Mononuclear cell (primary cell): Measurements from ENCODE around the gene CARD10. TPM values are rescaled to one million over a fixed set of nuclear protein-coding genes. Genes with fewer than 3 reads are reported as not detected.
"Not testable (repeated sequence)": the region's sequence is repeated elsewhere in the genome, so short reads cannot be mapped to it uniquely, and the experiment has no call there.

ENCODE experiments used
- H3K27me3 ChIP-seq: 2 replicates; pipeline ENCODE4 v1.6.0; 2011; ENCODE audit warnings: low read length, control low read depth; ENCODE audit not compliant: insufficient read depth
- H3K4me1 ChIP-seq: 2 replicates; pipeline ENCODE4 v1.5.1; 2011; ENCODE audit warnings: mild to moderate bottlenecking, low read length, control low read depth; ENCODE audit not compliant: insufficient read depth
- H3K4me3 ChIP-seq: 2 replicates; pipeline ENCODE4 v1.5.1; 2011; ENCODE audit warnings: mild to moderate bottlenecking, low read length, moderate library complexity
- H3K9me3 ChIP-seq: 2 replicates; pipeline ENCODE4 v1.5.1; 2011; ENCODE audit warnings: low read depth, mild to moderate bottlenecking, control low read depth, low read length
- total RNA-seq: library from RNA; depleted of rRNA; stranded (reverse); fragments of >200 nt; gene quantifications from one replicate; pipeline ENCODE4 v1.2.3, GENCODE V29; 2012

Gene CARD10
- total RNA-seq, 1 donor: not detected

DNA sequence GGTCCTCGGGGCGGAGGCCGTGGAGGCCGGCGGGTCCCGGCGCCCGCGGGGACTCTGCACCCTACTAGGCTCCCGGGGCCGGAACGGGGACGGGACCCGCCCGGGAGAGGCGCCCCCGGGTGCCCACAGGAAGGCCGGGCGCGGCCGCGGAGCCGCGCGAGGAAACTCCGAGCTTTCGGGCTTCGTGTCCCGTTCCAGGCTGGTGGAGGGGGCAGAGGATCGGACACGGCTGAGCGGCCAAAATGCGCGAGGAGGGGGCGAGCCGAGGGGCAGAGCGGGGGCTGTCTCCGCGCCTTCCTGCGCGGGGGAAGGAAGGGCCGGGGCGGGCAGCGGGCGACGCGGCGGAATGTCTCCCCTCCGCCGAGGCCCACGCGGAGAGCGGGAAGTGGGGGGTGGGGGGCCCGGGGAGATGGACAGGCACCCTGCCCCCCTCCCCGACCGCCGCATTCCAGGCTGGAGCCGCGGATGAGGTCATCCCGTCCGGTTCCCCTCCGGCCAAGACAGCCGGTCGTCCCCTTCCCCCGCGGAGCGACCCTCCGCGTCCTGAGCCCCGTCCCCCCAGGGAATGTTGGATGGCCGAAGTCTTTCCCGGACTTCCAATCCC is 41.5 kb upstream of the CARD10 start:
- H3K4me3 ChIP-seq: peak overlapping the region; percentile 30
- H3K9me3 ChIP-seq: no peaks in the 10 kb centered on the region
- peaks cover 28% of the 10 kb centered on the region for H3K27me3 ChIP-seq
- H3K4me1 ChIP-seq: peaks cover 22% of the 10 kb centered on the region

DNA sequence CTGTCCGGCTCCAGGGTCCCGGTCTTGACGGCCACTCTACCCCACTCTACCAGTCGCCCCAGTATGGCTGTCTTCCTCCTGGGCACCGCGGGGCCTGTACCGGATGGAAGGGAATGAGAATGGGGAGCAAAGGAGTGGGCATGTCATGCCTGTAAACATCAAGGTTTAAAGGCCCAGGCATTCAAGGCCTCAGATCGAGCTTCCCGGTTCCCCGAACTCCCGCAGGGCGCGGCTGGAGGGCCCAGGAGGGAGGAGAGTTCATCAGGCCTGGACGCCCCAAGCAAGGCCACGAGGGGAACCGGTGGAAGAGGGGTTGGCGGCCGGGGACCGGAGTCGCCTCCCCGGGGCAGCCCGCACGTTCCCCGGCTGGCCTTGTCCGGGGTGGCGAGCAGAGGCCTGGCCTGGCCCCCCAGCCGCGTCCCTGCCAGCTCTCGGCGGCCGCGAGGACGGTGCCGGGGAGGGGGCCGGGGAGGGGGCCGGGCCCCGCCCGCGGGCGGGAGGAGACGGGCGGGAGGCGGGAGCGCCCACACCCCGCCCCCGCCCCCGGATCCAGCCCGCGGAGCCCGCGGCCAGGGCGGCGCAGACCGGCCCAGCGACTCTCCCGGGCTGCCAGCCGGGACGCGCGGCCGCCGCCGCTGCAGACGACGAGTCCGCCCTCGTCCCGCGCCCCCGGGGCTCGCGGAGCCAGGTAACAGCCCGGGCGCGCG is 40.8 kb upstream of the CARD10 start, which contains the start of gene CDC42EP1:
Gene CDC42EP1, plus strand, starts transcription at position 580 of the 707 bp plus-strand sequence. CDS start 5,870 bp downstream, outside the sequence.
- Histone ChIP-seq H3K4me1 (peaks cover 18% of the 10 kb centered on the region), H3K4me3 (peak within 1 kb of the TSS; percentile 30), H3K27me3 (peaks cover 31% of the 10 kb centered on the region), H3K9me3 (no peaks in the 10 kb centered on the region)

DNA sequence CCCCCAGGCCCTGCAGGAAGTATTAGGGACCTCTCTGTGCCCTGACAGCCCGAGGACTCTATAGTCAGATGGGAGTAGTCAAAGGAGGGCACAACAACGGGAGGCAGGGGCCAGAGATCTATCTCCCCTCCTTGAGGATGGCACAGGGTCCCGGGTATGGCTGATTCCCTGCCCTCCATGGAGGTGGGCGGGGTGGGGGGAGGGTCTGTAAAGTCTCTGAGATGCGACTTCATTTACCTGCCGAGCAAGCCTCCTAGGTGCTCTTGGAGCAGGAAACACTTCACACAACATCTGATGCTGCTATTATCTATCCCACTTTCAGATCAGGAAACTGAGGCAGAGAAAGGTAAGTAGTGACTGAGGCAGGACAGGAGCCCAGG is 40.3 kb upstream of the CARD10 start:
- no peak overlapping the region for H3K4me3 ChIP-seq
- no peaks in the 10 kb centered on the region for H3K9me3 ChIP-seq
- peaks cover 18% of the 10 kb centered on the region for H3K4me1 ChIP-seq
- H3K27me3 ChIP-seq: peaks cover 32% of the 10 kb centered on the region

DNA sequence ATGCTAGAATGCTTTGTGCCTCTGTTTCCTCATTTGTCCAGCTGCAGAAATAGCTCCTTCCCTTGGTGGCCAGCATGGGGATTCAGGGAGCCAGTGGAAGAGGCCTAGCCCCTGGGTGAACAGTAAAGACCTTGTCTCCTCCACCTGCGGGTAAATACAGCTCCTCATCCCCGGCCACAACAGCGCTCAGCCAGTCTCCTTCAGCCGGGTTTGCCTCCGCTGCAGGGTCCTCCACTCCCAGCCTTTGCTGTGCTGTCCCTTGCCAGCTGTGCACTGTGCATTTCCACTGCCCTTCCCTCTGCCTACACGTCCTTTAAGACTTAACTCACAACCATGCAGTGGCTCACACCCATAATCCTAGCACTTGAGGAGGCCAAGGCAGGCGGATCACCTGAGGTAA is 39.6 kb upstream of the CARD10 start:
- peaks cover 32% of the 10 kb centered on the region for H3K27me3 ChIP-seq

DNA sequence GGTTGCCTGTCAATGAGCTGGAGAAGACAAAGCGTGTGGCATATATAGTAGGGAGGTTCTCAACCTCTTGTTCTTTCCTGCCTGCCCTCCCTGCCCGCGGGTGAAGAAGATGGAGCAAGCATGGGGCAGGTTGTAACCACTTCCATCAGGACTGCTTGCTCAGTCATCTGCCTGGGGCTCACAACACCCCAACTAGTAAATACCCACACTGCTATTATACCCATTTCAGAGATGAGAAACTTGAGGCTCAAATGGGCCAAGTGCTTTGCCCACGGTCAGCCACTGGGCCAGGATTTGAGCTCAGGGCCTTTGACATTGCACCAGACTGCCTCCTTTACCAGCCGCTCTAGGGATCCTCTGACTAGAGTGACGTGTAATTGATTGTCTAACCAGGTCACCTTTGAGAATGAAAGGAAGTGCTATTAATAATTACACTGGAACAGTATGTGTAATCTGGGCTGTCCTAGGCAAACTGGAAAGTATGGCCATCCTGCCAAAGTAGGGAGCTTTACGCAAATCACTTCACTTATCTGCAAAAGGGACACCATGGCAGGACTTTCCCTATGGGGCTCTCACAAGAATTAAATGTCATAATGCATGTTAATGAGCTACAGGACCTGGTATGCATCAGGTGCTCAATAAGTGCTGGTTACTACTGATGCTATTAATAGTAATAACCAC is 38.2 kb upstream of the CARD10 start:
- no peak overlapping the region for H3K4me3 ChIP-seq
- H3K9me3 ChIP-seq: no peaks in the 10 kb centered on the region
- peaks cover 18% of the 10 kb centered on the region for H3K4me1 ChIP-seq
- peaks cover 29% of the 10 kb centered on the region for H3K27me3 ChIP-seq

More for the DNA sequence above, 39.6 kb upstream of the CARD10 start:
- H3K4me1 ChIP-seq: peaks cover 18% of the 10 kb centered on the region
- H3K9me3 ChIP-seq: no peaks in the 10 kb centered on the region
- no peak overlapping the region for H3K4me3 ChIP-seq

DNA sequence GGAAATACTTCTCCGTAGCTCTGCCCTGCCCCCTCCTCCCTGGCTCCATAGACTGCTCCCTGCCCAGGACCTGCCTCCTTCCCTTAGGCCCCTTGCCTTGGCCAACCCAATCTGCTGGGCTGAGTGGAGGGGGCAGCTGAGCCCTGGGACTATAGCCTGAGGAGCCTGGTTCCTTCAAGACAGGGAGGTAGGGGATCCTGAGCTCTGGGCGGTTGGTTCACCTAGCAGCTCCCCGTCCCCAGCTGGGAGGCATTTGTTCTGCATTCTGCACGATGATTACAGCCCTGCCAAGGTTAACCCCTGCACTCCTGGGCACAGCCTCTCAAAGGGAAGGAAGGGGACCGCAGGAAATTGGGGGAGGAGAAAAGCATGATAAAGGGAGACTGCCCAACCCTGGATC is 37.5 kb upstream of the CARD10 start:
- H3K9me3 ChIP-seq: no peaks in the 10 kb centered on the region
- peaks cover 12% of the 10 kb centered on the region for H3K4me1 ChIP-seq
- no peak overlapping the region for H3K4me3 ChIP-seq
- H3K27me3 ChIP-seq: peaks cover 21% of the 10 kb centered on the region

DNA sequence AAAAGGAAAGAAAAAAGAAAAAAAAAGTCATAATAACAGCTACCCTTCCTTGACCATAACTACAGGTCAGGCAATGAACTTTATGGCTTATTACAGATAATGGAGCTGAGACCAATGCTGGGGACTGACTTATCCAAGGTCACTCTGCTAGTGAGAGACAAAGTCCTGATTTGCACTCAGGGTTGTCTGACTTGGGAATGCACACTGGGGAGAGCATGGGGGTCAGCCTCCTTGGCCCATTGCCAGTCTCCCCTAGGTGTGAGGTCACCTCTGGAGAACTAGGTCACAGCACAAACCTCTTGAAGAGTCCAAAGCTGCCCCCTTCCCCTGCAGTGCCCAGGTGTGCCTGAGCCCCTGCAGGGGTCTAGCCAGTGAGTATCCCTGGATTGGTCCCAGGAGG is 35.8 kb upstream of the CARD10 start:
- peaks cover 13% of the 10 kb centered on the region for H3K27me3 ChIP-seq
- H3K4me3 ChIP-seq: no peak overlapping the region
- H3K9me3 ChIP-seq: no peaks in the 10 kb centered on the region
- H3K4me1 ChIP-seq: no peaks in the 10 kb centered on the region

DNA sequence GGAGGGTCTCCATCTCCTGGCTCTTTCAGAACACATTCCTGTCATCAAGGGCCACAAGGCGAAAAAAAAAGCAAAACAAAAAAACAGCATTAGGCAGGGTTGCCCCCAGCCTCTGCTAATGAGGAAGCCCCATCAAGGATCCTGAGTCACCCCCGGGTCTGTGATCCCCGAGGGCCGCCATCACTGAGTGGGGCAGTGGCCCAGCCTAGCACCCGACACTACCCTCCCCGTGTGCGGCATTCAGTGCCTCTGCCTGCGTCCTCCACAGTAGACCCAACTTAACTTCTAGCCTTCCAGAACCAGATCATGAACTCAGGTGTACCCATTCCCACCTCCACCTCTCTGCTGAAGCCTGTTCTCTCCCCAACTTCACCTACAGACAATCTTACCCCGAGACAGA is 34.5 kb upstream of the CARD10 start:
- Histone ChIP-seq H3K4me1 (no peaks in the 10 kb centered on the region), H3K27me3 (peaks cover 9% of the 10 kb centered on the region), H3K9me3 (no peaks in the 10 kb centered on the region), H3K4me3 (no peak overlapping the region)

DNA sequence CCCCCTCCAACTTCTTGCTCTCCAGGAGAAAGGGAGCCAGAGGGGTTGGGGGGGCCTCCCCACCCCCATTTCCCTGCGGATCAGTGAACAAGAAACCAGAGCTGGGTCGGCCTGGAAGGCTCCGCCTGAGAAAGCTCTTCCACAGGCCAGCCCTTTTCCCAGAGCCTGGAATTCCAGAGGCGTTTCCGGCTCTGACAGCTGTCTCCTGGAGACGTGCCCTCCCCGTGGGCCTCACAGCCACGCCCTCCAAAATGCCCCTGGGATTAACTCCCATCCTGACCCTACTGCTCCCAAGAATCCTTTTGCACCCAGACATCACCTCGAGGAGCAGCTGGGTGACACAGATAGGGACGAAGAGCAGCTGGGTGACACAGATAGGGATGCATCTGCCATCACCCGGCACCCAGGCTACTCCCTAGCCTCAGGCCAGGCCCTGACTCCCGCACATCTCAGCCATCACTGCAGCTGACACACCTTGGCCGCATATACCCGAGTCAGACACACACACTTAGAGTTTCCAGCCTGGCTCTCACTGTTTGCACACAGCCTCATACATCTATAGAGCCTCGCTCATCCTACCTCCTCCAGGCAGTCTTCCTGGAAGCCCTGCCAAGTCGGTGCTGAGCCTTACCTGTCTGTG is 33.4 kb upstream of the CARD10 start:
- Histone ChIP-seq H3K27me3 (peaks cover 9% of the 10 kb centered on the region), H3K9me3 (no peaks in the 10 kb centered on the region), H3K4me1 (no peaks in the 10 kb centered on the region), H3K4me3 (no peak overlapping the region)

DNA sequence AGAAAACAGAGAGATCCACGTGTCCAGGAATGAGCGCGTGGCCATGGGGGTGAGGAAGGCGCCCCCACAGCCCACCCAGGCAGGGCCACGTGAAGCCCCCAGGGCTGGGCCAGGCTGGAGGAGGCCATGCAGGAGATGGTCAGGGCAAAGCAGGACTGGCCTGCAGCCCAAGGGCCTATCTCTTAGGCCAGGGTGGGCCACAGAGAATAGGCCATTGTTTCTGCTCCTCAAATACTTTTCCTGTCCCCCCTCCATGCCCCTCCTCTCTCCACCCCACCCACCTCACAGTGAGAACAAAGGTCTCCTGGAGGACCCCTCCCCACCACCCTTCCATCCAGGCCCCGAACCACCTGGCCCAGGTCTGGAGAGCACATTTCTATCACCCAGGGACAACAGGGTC is 32.8 kb upstream of the CARD10 start:
- Histone ChIP-seq H3K27me3 (peaks cover 9% of the 10 kb centered on the region), H3K4me3 (no peak overlapping the region), H3K9me3 (no peaks in the 10 kb centered on the region)

DNA sequence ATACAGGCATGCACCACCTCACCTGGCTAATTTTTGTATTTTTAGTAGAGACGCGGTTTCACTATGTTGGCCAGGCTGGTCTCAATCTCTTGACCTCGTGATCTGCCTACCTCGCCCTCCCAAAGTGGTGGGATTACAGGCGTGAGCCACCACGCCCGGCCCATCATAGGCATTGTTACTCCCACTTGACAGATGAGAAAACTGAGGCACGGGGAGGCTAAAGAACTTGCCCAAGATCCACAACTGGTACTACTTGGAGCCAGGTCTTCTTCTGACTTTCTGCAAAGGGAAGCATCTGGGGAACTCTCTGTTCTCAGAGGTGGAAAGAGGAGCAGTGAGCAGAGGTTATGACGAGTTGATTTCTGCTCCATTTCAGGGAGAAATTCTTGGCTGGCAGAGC is 31.7 kb upstream of the CARD10 start:
- H3K27me3 ChIP-seq, H3K9me3 ChIP-seq, H3K4me3 ChIP-seq, H3K4me1 ChIP-seq: not testable (repeated sequence)

More for the DNA sequence above, 32.8 kb upstream of the CARD10 start:
- H3K4me1 ChIP-seq: no peaks in the 10 kb centered on the region

DNA sequence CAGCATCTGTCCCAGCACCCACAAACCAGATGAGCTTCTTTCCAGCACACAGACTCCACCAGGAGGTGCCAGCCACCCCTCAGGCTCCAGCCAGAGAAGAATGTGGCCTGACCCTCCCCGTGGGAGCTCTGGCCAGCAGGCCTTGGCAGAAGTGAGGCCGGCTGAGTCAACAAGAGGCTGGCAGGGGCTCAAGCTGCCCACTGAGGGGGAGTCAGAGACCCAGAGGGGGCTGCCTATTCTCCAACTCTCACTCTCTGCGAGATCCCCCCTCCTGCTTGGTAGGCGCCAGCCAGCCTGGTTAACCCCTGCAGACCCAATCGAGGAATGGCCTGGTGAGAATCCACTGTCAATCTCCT is 30.5 kb upstream of the CARD10 start:
- Histone ChIP-seq H3K4me1 (peaks cover 15% of the 10 kb centered on the region), H3K27me3 (no peaks in the 10 kb centered on the region), H3K4me3 (no peak overlapping the region), H3K9me3 (no peaks in the 10 kb centered on the region)

DNA sequence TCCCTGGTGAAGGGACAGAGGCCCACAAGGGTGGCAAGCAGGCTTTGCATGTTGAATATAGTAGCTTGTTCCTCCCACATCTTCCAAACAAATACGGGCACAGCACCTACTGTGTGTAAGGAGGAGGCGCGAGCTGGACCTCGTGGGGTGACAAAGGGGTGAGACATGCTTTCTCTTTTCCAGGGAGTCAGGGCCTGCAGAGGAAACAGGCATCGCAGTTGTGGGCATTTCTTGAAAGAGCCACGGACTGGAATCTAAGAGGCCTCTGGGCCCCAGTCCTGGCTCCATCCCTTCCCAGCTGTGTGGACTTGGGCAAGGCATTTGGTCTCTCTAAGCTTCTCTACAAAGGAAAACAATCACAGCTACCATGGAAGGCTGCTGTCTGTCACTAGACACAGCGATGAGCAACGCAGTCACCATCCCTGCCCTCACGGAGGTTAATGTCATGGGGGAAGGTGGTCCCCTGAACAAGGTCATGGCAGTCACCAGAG is 28.1 kb upstream of the CARD10 start:
- Histone ChIP-seq H3K27me3 (no peaks in the 10 kb centered on the region), H3K9me3 (no peaks in the 10 kb centered on the region), H3K4me1 (peaks cover 16% of the 10 kb centered on the region), H3K4me3 (no peak overlapping the region)

DNA sequence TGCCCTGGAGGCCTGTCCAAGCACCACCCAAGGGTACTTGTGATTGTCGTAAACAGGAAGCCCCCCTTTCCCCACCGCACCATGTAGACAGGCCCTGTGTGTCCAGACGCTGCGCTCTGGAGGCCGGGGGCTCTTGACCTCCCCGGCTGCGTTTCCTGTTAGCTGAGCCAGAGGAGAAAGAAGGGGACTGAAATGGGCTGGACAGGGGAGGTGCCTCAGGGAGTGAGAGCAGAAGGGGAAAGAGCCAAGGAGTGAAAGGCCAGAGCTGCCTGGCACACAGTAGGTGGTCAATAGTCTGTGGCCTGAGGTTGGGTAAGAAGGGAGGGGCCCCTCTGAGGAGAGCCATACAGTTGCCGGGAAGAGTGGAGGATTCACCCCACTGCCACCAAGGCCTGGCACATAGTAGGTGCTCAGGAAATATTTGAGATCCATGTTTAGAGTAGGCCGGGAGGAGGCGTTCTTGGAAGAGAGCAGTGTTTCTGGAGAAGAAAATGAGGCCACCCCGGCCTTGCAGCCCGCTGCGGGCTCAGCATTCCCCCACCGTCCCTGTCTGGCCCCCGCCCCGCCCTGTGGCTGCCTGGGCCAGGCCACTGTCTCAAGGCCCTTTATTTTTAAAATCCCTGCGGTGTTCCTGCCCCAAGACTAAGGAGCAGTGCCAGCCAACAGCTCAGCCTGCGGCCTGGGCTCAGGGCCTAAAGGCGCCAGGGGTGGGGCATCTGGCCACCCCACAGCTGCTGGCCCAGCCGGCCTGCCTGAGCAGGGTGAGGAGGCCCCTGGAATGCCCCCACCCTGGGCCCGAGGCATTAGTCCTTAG is 27.4 kb upstream of the CARD10 start:
- Histone ChIP-seq H3K4me1 (peaks cover 22% of the 10 kb centered on the region), H3K9me3 (no peaks in the 10 kb centered on the region), H3K27me3 (no peaks in the 10 kb centered on the region), H3K4me3 (no peak overlapping the region)
